NCI-H128 (cell line): ENCODE data around the gene GADD45B.

Experiments
- DNase-seq: peaks from one replicate; lab custom pipeline; 2025; ENCODE audit not compliant: unreplicated experiment; lab: John Stamatoyannopoulos, UW

The GADD45B gene, protein sequence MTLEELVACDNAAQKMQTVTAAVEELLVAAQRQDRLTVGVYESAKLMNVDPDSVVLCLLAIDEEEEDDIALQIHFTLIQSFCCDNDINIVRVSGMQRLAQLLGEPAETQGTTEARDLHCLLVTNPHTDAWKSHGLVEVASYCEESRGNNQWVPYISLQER

DNA sequence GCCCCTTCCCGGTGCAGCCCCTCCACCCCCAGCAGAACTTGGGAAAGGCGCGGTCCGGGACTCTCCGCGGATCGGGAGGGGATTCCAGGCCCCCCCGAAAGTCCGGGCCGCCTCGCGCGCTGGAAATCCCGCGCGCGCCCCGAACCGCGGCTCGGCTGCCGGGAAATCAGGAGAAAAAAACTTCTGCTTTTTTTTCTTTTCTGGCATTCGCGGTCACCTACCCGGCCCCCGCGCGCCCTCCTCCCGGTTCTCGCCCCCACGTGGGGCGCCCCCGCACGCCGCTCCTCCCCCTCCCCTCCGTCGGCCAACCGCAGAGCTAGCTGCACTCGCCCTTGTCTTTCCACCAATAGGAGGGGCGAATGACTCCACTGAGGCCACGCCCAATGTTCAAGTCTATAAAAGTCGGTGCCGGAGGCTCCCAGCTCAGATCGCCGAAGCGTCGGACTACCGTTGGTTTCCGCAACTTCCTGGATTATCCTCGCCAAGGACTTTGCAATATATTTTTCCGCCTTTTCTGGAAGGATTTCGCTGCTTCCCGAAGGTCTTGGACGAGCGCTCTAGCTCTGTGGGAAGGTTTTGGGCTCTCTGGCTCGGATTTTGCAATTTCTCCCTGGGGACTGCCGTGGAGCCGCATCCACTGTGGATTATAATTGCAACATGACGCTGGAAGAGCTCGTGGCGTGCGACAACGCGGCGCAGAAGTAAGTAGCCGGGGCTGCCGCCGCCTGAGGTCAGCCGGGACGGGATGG is at the start of gene GADD45B:
Gene GADD45B (plus strand): TSS at position 426 of the 749 bp plus-strand sequence. CDS start 232 bp downstream, at position 658.
- DNase-seq = peak; percentile 51

DNA sequence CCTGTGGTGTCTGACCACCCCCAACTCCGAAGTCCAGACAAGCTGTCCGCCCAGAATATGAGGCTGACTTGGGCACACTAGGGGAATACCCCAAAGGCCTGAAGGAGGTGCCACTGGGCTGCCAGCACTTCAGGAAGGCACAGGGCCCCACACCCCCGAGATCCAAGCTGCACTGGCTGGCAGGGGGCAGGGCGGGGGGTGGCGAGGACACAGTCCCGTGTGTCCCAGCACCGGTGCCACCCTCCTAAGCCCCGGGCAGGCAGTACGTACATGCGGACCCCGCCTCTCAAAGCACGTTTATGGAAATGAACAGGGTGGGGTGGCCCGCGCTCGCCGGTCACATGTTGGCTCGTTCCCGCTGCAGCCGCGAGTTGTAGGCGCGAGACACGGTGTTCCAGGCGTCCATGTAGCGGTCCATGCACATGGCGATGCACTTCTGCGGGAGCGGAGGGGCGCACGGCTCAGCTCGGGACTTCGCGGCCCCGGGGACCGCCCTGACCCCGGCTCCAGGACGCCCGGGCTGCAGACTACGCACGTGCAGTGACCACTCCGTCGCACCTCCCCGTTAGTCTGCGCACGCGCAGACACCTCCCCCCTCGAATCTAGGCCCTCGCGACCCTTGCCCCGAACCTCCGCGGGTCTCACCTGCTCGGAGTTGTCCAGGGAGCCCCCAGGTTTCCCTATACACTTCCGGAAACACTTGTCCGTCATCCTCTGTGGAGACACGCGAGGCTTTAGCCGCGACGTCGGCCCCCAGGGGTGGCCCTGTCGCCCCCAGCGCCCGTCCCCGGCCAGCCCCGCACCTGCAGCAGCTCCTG is 49.1 kb upstream of the GADD45B start:
- DNase-seq = no peak

DNA sequence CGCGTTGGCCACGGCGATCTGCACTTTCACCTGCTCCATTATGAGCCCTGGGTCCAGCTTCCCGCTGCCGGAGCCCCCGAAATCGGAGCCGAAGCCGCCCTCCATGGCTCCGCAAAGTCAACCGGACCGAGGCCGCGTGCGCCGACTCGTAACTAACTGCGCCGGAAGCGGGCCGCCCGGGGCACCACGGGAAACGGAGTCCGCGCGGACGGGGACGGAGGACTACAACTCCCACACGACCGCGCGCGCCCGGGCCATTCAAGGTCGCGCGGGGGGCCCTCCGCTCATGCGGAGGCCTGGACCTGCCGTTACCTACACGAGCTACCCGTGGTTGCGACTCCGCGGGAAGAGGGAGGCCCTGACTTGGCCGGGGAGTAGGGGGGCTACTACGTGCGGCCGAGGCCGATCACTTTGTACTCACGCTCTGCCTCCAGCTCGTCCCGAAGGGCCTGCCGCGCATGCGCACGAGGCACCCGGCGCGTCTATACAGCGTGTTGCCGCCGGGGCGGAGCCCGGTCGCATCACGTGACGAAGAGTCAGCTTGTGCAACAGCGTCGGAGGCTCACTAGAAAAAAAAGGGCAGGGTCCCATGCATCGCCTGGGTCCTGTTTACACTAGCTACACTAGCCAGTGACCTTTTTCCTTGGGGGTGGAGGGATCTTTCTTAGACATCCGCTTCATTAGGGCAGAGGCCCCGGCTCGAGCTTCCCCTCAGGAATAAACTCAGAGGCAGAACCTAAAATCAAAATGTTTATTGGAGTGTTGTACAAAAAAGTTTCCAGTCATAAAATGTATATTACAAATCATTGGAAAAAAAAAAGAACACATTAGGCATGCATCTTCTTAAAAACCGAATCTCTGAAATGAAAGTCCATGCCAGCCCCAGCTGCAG is 48.3 kb upstream of the GADD45B start, which contains the start of gene TIMM13:
Gene TIMM13 (minus strand): TSS at position 158 of the 892 bp plus-strand sequence. CDS start 53 bp downstream, at position 105.
- DNase-seq = peak; percentile 92

DNA sequence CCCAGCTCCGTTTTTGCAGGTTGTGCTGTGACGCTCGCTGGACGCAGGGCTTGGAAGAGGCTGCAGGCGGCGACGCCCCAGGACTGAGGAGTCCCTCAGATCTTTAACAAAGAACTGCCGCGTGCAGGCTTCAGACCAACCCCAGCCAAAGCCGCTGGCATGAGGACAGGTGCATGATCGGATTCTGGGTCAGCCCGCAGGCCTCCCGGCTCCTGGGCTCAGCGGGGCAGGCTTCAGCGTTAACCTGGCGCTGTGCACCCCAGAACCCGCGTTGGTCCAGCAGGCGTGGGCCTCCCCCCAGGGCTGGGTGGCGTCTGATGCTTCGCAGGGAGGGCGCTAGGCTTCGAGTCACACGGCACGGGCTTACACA is 47.6 kb upstream of the GADD45B start:
- no peak for DNase-seq

DNA sequence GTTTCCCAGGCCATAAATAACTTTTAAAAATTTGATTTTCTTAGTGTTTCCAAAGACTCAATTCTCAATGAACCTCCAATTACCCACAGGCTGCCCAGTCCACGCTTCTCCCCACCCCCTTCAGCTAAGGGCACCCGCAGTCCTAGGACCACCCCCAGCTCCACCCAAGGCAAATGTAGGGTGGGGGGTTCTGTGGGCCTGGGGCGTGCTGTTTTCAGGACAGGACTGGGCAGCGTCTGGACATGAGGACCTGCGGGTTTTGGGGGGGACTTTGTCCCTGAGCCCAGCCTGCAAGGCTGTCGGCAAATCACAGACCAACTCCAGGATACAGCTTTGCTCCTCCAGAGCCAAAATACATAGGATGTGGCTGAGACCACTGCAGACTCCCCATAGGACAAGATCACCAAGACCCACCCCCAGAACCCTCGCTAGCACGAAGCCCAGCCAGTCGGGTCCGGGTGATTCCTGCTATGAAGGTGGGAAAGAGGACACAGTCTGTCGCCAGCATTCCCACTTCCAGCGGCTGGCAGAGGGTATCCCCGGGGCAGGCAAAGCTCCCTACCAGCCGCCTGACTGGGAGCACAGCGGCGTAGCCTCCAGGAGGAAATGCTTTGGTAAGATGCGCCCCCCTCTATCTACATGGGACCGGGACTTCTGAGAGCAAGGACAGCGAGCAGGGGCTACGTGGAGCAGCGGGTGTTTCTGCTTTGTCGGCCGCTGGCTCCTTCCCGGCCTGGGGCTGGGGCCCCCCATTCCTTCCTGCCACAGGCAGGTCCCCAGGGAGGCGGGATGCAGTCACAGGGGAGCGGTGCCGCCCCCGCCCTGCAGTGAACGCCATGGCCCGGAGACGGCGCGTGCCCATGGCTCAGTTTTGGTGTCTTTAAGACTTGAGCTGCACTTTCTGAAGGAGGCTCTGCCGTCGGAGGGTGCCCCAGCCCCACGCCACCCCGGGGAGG is 46.9 kb upstream of the GADD45B start:
- no peak for DNase-seq

DNA sequence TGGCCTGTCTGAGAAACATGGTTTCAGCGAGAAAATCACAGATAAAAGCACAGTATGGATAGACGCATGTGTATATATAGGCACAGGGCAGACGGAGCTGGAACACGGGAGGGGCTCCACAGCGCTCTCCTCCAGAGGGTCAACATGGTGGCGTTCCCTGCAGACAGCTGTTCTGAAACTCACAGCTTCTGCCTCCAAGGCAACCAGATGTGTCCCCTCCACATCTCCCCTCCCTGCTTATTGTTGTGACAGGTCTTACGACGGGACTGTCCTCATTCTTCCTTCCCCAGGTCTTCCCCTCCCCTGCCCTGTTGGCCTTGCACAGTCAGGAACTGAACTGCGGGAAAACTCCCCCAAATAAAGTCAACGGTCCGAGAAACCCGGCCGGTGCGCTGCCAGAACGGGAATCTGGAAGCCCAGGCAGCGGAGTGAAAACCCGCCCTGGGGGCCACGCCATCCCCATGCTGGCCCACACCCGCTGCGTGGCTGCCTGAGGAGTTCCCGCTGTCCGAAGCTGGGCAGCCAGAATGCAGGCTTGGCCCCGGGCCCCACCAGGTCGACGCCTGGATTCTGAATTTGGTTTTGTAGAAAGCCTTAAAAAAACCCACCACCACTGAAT is 45.9 kb upstream of the GADD45B start:
- no peak for DNase-seq

DNA sequence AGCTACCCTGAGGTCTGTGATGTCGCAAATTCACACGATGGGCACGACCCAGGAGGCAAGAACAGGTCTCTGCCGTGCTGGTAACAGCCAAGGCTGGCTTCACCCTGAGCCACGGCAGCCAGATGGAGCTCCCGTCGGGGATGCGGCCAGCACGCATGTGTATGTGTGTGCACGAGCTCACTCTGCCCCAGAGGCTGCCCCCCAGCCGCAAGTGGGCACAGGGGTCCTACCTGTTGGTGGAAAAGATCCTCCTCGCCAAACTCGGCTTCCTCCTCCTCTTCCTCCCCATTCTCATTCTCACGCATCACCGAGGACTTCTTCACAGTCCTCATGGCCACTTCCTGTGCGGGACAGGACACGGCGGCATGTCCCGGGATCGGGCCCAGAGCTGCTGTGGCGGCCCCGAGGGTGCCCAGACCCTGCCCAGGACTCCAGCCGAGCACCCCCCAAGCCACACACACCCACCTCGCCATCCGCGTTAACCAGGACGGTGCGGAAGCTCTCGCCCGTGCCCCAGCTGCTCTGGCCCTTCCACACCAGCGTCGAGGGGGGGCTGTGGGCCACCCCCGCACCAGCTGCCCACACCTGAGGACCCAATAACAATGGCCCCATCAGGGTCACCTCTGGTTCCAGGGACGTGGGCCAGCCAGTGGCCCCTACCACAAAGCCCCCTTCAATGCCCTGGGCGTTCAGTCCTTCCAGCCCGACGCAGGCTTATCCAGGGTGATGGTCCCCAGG is 44.4 kb upstream of the GADD45B start:
- DNase-seq = no peak

DNA sequence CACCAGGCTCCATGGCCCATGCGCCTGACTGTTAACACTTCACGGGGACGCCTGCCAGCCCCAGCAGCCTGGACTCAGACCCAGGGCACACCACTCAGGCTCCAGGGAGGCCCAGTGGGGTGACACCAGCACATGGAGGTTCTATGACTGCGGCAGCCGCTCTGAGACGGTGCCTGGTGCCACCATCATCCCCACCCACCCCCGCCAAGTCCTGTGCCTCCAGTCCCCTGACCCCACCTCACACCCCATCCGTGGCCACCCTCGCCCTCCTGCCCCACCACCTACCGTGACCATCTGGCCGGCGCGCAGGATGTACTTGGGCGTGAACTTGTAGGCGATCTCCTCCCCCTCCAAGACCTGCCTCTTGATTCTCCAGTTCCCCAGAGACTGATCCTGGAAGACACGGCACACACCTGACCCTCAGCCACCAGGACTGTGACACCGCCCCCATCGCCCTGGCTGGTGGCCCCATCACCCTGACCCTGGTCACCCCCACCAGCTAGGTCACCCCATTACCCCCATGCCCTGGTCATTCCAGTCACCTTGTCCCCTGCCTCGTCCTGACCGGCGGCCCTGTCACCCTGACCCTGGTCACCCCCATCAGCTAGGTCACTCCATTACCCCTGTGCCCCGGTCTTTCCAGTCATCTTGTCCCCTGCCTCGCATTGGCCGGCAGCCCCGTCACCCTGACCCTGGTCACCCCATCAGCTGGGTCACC is 43.6 kb upstream of the GADD45B start:
- no peak for DNase-seq

DNA sequence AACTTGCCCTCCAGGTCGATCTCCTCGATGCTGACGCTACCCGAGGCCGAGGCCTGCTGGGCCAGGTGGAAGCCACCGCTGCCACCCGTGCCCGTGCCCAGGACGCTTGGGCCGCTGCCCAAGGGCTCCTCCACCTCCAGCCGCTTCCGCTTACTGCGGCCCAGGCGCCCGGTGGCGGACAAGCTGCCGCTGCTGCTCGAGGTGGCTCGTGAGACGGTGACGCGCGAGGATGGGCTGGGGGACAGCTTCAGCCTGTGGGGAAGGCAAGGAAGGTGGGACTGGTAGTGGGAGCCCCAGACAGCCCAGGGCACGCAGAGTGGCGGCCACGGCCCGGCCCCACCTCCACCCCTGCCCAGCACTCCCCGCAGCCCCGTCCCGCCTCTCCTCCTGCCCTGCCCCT is 42.1 kb upstream of the GADD45B start:
- no peak for DNase-seq

DNA sequence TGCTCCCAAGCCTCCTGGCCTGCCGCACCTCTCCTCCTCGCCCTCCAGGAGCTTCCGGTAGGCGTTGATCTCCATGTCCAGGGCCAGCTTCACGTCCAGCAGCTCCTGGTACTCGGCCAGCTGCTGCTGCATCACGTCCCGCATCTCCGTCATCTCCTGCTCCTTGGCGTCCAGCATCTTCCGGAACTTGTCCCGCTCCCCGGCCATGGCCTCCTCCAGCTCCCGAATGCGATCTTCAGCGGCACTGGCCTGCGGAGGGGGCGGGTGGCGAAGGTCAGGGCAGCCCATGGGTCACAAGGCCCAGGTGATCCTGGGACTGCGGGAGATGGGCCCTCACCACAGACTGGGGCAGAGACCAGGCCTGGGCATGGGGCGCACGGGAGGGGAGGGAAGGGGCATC is 41.7 kb upstream of the GADD45B start:
- no peak for DNase-seq

DNA sequence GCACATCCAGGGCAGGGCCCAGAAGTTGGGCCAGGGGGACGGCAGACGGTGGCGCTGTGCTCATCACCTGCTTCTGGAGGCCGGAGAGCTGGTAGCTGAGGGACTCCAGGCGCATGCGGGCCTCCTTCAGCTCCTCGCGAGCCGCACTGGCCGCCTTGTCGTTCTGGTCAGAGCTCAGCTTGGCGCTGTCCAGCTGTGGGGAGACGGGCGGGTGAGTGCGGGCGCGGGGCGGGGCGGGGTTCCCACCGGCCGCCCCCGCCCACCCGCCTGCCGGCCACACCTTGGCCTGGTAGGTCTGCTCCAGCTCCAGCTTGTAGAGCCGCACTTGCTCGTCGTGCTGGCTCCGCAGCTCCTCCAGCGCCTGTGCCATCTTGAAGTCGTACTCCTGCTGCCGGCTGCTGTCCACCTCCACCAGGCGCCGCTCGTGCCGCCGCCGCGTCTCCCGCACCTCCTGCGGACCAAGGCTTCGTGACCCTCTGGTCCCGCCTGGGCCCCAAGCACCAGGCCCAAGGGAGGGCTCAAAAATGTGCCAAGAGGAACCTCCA is 41.1 kb upstream of the GADD45B start:
- DNase-seq = no peak

DNA sequence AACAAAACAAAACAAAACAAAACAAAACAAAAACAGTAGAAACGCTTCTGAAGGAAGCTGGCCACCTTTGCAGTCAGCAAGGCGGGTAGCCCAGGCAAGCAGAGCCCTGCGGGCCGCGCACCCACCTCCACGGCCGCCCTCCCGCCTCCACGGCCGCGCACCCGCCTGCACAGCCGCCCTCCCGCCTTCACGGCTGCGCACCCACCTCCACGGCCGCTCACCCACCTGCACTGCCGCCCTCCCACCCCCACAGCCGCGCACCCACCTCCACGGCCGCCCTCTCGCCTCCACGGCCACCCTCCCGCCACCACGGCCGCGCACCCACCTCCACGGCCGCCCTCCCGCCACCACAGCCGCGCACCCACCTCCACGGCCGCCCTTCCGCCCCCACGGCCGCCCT is 39.5 kb upstream of the GADD45B start:
- no peak for DNase-seq

DNA sequence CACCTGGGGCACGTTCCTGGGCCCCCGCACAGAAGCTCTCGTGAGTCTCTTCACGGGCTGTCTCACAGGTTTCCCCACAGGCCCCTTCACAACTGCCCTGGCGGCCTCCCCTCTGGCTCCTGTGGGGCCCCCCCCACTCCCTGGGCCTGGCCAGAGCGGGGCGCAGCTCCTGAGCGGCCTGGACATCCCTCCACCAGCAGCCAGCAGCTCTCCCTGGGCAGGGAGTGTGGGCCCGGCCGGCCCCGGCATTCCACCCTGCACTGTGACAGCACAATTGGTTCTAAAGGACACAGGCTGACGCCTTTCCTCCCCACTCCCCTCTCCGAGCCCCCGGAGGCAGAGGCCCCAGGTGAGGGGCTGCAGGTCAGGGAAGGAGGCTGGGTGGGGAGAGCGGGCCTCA is 39.0 kb upstream of the GADD45B start:
- DNase-seq = no peak

DNA sequence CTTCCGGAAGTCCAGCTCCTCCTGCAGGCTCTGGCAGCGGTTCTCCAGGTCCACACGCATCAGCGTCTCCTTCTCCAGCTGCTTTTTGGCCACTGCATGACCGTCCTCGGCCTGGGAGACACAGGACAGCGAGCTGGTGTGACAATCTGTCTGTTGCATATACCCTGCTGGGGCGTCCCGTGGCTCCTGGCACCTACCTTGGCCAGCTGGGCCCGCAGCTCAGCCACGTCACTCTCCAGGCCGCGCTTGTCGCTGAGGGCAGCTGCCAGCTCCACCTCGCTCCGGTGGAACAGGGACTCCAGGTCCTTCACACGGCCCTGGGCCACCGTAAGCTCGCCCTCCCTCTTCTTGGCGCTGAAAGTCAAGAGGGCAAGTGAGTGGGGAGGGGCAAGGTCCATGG is 37.7 kb upstream of the GADD45B start:
- DNase-seq = no peak

DNA sequence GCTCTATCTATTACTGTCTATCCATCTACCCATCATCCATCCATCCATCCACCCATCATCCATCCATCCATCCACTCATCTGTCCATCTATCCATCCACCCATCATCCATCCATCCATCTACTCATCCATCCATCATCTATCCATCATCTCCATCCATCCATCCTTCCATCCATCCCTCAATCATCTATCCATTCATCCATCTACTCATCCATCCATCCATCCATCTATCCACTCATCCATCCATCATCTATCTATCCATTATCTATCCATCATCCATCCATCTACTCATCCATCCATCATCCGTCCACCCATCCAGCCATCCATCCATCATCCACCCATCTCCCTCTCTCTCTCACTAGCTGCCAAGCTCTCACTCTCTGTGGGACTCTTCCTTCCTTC is 35.4 kb upstream of the GADD45B start:
- DNase-seq = no peak

DNA sequence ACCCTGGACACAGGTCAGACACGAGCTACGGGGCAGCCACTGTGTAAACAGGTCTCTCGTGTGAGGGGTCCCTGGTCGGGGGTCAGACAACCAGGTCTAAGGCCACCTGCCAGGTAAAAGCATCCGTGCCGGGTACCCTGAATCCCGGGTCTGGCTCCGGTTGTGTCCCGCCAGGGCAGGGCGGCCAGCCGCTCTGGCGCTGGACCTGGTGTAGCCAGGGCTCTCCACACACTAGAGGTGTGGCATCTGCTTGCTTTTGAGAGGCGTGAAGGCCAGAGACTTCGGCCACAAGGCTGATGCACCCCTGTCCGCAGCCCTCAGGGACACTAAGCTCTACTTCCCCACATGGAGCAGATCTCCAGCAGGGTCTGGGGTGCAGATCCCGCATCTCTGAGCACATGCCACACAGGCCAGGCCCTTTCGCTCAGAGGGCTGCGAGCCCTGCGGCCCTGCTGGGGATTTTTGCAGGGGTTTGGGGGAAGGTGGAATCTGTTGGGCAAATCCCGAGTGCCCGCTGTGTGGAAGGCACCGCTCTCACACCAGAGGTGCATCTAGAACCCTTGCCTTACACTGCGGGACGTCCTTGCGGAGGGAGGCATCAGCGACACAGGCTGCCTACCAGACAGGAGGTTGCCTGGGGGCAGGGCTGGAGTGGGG is 34.7 kb upstream of the GADD45B start:
- DNase-seq = no peak

DNA sequence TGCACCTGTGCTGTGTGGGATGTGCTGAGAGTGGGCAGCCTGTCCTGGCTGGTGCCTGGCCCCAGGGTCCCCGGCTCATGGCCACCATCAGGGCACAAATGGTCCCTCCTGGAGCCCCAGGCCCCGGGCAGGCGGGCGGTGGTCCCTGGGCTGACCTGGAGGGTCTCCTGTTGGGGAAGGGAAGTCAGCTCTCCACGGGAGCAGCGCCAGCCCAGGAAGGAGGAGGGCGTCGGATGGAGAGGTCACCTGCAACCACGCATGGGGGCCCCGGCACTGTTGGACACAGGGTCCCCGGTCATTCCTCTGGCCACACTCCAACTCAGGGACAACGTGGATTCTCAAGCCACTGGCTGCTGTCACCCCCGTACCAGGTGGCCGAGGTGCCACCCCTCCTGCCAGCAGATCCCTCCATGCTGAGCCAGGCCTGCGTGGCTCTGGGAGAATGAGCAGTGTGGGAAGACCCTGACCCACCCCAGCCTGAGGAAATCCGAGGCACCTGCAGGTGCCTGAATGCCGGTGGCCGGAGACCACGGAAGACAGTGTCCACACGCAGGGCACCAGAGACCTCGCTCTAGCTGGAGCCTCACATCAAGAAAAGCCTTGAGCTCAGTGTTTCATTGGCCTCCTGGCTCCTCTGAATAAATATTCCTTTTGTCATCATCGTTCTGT is 32.7 kb upstream of the GADD45B start:
- no peak for DNase-seq
